GM12891 (cell line): ENCODE results near the gene ADARB1.

Experiments used
- DNase-seq: peaks from one replicate; pipeline ENCODE4 v3.0.0; 2011; ENCODE audit warnings: low spot score; ENCODE audit not compliant: insufficient read length
- FAIRE-seq: peaks from 2 replicates; lab custom pipeline; 2011; peaks lifted over from hg19 to GRCh38; lab: Jason Lieb, UNC
- PAX5 ChIP-seq: IDR thresholded peaks from 2 replicates; pipeline ENCODE4 v1.6.1; 2011; ENCODE audit warnings: low read length, moderate library complexity, mild to moderate bottlenecking; ENCODE audit not compliant: insufficient read depth, severe bottlenecking
- POLR2A ChIP-seq: IDR thresholded peaks from 2 replicates; pipeline ENCODE4 v1.6.1; 2011; ENCODE audit warnings: low read depth, low read length, control low read depth
- POLR2AphosphoS5 ChIP-seq: IDR thresholded peaks from 2 replicates; pipeline ENCODE4 v1.6.1; 2011; ENCODE audit warnings: low read depth, low read length, control low read depth
- POU2F2 ChIP-seq: IDR thresholded peaks from 2 replicates; pipeline ENCODE4 v1.6.1; 2011; ENCODE audit warnings: low read depth, mild to moderate bottlenecking, control low read depth, low read length, moderate library complexity
- SPI1 ChIP-seq: IDR thresholded peaks from 2 replicates; pipeline ENCODE4 v1.6.1; 2011; ENCODE audit warnings: low read depth, low read length, control low read depth
- TAF1 ChIP-seq: IDR thresholded peaks from 2 replicates; pipeline ENCODE4 v1.6.1; 2011; ENCODE audit warnings: low read depth, low read length, control low read depth

The ADARB1 gene

DNA sequence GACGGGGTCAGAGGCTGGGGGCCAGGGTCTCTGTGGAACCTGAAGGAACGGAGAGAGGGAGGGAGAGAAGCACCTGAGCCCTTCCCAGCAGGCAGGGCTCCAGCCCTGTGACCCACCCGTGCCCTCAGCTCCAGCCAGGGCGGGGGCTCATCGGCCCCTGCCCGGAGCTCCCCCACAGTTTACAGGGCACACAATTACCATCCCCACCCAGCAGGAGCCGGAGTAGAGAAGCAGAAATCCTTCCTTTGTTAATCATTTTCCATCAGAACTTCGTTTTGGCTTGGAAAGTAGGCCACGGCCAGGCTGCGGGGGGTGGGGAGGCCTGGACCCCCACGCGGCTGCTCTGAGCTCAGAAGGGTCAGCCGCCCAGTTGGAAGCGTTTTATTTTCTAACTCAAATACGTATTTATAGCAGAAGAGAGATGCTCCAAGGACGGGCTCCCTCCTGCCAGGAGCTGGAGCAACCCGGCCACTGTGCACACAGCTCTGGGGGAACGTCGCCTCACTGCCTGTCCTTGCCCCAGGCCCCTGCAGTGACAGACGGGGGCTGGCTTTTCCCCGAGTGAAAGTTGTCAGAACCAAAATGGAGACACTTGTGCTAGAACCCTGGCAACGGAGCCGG, 42.7 kb upstream of the ADARB1 start:
- TF ChIP-seq POU2F2 (no peak), TAF1 (no peak), SPI1 (no peak), POLR2A (no peak), POLR2AphosphoS5 (no peak), PAX5 (no peak)
- DNase-seq (no peak), FAIRE-seq (no peak)

DNA sequence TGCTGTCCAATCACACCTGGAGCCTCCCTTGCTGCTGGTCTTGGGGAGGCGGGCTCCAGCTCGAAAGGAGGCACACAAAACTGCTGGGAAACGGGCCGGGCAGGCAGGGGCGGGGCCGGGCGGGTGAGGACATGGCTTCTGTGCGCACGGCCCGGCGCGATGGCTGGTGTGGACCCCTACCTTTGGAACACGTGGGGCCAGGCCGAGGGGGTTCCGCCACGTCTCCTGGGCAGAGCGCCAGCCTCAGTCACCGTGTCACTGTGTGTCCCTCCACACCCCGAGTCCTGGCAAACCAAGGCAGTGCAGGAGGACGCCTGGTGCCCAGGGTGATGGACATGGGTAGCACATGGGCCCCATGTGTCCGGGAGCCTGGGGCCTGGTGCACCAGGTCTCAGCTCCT, 42.0 kb upstream of the ADARB1 start:
- no peak for FAIRE-seq
- TF ChIP-seq PAX5 (no peak), SPI1 (no peak), TAF1 (no peak), POU2F2 (no peak), POLR2AphosphoS5 (no peak), POLR2A (no peak)
- no peak for DNase-seq

DNA sequence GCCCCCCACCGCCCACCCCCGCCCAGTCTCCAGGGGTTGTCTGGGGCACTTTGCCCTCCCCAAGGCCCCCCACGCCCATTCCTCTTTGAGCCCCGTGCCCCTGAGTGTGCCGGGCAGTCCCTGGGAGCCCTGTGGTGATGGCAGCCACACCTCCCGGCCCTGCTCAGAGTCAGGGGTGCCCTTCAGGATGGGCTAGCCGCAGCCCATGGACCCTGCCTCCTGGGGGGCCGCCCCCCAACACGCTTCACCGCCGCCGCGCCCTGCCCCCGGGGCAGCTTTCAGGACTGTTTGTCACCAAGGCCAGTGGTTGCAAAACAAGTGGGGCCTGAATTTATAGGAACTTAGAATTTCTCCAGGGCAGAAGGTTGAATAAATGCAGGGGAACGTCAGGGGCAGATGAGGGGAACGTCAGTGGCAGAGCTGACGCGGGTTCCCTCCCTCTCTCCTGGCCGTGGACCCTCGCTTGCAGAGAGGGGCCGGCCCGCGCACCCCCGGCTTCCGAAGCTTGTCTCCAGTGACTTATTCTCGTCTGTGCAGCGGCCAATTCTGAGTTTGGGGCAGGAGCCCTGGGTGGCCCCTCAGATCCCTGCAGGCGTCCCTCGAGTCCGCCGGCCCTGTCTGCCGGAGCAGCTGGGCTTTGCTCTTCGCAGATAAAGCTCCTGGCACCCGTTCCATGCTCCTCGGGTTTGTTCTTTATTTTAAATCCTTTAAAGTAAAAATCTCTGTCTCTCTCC, 41.2 kb upstream of the ADARB1 start:
- FAIRE-seq (no peak), DNase-seq (no peak)
- TF ChIP-seq POLR2AphosphoS5 (no peak), SPI1 (no peak), PAX5 (no peak), TAF1 (no peak), POLR2A (no peak), POU2F2 (no peak)

DNA sequence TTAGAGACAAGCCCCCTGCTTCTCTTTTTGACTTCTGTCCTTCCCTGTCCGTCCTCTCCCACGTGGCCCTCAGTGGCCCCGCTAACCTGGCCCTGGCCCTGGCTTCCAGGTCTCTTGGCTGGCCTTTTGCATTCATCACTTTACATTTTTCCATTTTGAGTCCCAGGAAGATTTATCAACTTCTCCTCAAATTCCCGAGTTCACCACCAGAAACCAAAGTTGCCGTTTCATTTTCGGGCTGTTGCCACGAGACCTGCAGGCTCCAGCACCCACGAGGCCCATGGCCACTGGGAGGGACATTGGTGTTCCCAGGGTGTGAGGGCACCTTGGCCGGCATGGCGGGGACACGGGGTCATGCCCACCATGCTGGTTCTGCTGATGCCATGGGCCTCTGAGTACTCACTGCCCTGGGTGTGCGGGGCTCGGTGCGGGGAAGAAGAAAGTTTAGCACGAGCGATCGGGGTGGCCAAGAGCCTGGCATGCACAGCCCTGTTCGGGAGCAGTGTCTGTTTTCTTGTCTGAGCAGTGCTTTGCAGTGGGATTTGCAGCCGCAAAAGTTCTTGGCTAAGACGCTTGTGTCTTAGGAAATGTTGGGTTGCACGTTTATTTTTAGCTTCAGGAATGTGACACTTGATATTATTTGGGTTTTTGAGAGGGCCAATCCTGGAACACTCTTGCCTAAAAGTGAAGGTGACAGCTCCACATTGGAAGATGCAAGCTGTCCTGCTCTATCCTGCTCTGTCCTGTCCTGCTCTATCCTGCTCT, 40.4 kb upstream of the ADARB1 start:
- TF ChIP-seq SPI1 (no peak), PAX5 (no peak), POLR2AphosphoS5 (no peak), TAF1 (no peak), POLR2A (no peak), POU2F2 (no peak)
- FAIRE-seq (no peak), DNase-seq (no peak)

DNA sequence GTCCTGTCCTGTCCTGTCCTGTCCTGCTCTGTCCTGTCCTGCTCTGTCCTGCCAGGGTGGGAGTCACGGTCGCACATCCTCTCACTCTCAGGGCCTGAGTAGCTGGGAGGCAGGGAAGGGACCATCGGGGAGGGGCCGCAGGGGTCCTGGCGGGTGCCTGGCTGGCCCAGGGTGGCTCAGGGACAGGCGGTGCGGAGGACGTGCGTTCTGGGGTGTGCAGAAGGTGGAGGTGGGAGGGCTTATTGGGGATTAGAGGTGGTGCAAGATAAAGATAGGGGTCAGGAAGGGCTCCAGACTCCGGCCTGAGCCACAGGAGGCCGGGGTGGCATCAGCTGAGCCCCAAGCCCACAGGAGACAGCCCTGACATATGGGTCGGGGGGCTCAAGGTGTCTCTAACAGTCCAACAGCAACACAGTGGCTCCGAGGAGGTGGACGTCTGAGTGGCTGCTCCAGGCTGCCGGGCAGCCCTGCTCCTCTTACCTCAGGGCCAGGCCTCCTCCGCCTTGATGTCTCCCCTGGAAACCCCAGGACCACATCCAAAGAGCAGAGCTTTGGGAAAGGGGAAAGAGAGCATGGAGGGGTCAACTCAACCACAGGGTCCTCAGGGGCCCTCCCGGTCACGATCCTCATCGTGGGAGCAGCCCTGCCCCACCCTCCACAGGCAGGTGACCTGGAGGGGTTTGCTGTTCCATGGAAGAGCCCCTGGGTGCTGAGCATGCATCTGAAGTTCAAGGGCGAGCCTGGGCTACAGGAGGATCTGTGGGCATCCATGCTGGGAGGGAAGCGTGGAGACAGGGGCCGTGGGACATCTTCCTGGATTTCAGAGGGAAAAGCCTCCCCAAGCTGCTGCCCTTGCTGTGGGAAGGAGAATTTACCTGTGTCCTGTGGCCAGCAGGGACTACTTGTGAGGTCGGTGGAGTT, 39.6 kb upstream of the ADARB1 start:
- FAIRE-seq (no peak), DNase-seq (no peak)
- no peak for TF ChIP-seq POU2F2
- no peak for TF ChIP-seq TAF1
- no peak for TF ChIP-seq POLR2A
- TF ChIP-seq PAX5: no peak
- TF ChIP-seq SPI1: no peak
- TF ChIP-seq POLR2AphosphoS5: no peak

DNA sequence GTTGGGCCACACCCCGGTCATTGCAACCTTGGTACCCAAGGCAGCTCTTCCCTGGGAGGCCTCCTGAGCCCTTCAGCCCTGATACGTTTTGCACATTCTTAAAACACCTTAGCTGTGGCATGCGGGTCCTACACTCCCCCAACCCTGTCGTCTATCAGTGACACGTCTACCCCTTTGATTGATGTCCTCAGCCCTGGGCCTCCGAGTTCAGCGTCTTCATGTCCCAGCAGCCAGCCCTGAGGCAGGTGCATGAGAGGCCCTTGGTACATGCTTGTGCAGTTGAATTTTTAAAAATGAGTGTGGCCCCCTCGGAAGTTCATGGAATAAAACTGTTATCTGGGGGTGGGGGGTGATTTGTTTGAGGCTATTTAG, 38.9 kb upstream of the ADARB1 start:
- TF ChIP-seq PAX5: no peak
- DNase-seq (no peak), FAIRE-seq (no peak)

DNA sequence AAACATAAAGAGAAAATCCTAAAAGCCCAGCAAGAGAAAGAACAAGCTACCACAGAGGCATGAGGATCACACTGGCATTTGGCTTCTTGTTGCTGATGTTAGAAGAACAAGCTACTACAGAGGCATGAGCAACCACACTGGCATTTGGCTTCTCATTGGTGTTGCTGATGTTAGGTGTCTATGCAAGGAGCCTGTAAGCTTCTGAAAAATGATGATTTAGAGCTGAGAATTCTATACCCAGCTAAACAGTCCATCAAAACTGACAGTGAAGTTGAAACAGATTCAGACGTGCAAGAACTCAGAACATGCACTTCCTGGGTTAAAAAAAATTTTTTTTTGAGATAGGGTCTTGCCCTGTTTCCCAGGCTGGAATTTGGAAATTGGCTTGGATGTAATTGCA, 37.8 kb upstream of the ADARB1 start:
- FAIRE-seq: no peak
- no peak for TF ChIP-seq SPI1
- TF ChIP-seq POLR2AphosphoS5: no peak
- TF ChIP-seq PAX5: no peak
- TF ChIP-seq TAF1: no peak
- no peak for TF ChIP-seq POLR2A
- no peak for TF ChIP-seq POU2F2
- DNase-seq: no peak

DNA sequence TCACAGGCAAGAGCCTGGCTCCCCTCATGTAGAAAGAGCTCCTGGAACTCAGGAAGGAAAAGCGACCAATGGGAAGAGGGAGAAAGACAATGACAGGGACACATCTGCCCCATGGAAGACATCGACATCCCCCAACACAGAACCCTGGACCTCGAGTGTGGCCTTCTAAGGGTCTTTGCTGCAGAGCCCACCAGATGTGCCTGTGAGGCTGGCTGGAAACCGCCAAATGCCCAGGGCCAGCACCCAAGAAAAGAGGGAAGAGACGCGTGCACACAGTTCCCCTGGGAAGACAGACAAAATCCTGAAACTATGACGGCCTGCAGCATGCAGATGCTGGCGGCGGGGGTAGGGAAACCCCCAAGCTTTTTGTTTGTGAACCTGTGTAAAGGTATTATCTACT, 36.4 kb upstream of the ADARB1 start:
- FAIRE-seq: no peak
- DNase-seq: no peak
- TF ChIP-seq TAF1: no peak
- TF ChIP-seq SPI1: no peak
- TF ChIP-seq POLR2AphosphoS5: no peak
- TF ChIP-seq POU2F2: no peak
- TF ChIP-seq POLR2A: no peak
- no peak for TF ChIP-seq PAX5
